ENCODE data around the gene ADGRG1.
"Not testable (repeated sequence)": the region's sequence is repeated elsewhere in the genome, so short reads cannot be mapped to it uniquely, and the experiment has no call there.

Gene ADGRG1

GRCh38 chr16:57666353-57667047 lies 38.1 kb downstream of the ADGRG1 start:
- no peak for DNase-seq (ENCODE audit: low read depth, low spot score)

- no peak for DNase-seq (ENCODE audit: low read depth, low spot score)
Observed at GRCh38 chr16:57667048-57667525, 38.7 kb downstream of the ADGRG1 start.

- DNase-seq (ENCODE audit: low read depth, low spot score), result no peak
Observed at GRCh38 chr16:57667526-57668262, 39.3 kb downstream of the ADGRG1 start.

GRCh38 chr16:57668263-57668571 lies 39.8 kb downstream of the ADGRG1 start, which contains the start of gene ADGRG3:
ADGRG3 (plus strand) TSS chr16:57668306; CDS start chr16:57668348, 42 bp downstream.
- no peak for DNase-seq (ENCODE audit: low read depth, low spot score)

GRCh38 chr16:57668630-57669475 lies 40.4 kb downstream of the ADGRG1 start:
- DNase-seq (ENCODE audit: low read depth, low spot score), result no peak

- DNase-seq (ENCODE audit: low read depth, low spot score), result no peak
Observed at GRCh38 chr16:57669476-57670162, 41.2 kb downstream of the ADGRG1 start.

GRCh38 chr16:57670196-57670595 lies 41.8 kb downstream of the ADGRG1 start:
- DNase-seq (ENCODE audit: low read depth, low spot score), result no peak

GRCh38 chr16:57671451-57671850 lies 43.0 kb downstream of the ADGRG1 start:
- DNase-seq (ENCODE audit: low read depth, low spot score), result not testable (repeated sequence)

- no peak for DNase-seq (ENCODE audit: low read depth, low spot score)
Observed at GRCh38 chr16:57672416-57672815, 44.0 kb downstream of the ADGRG1 start.

- no peak for DNase-seq (ENCODE audit: low read depth, low spot score)
Observed at GRCh38 chr16:57672824-57673223, 44.4 kb downstream of the ADGRG1 start.

- DNase-seq (ENCODE audit: low read depth, low spot score), result no peak
Observed at GRCh38 chr16:57675741-57676551, 47.5 kb downstream of the ADGRG1 start.

GRCh38 chr16:57676553-57677085 lies 48.2 kb downstream of the ADGRG1 start:
- DNase-seq (ENCODE audit: low read depth, low spot score), result no peak

GRCh38 chr16:57677622-57678369 lies 49.4 kb downstream of the ADGRG1 start:
- no peak for DNase-seq (ENCODE audit: low read depth, low spot score)

- no peak for DNase-seq (ENCODE audit: low read depth, low spot score)
Observed at GRCh38 chr16:57679016-57679415, 50.6 kb downstream of the ADGRG1 start.

GRCh38 chr16:57679767-57680482 lies 51.5 kb downstream of the ADGRG1 start:
- no peak for DNase-seq (ENCODE audit: low read depth, low spot score)

GRCh38 chr16:57680842-57681375 lies 52.5 kb downstream of the ADGRG1 start:
- no peak for DNase-seq (ENCODE audit: low read depth, low spot score)

- DNase-seq (ENCODE audit: low read depth, low spot score), result no peak
Observed at GRCh38 chr16:57681950-57682728, 53.7 kb downstream of the ADGRG1 start.

Data from activated CD4-positive, CD25-positive, alpha-beta regulatory T cell treated with anti-CD3 and anti-CD28 coated beads, Interleukin-2, amount 50 U/mL, for 16 hours (primary cell).